Naive thymus-derived CD4-positive, alpha-beta T cell (primary cell): ENCODE measurements around the gene FGF3. TPM values are rescaled to one million over a fixed set of nuclear protein-coding genes. Genes with fewer than 3 reads are reported as not detected.

Experiments
- ATAC-seq: fragments of 150-1000 bp; cut with Tn5 transposase; 2 replicates; pipeline ENCODE4 v1.10.0; 2021; ENCODE audit warnings: mild to moderate bottlenecking, moderate library complexity
- CTCF ChIA-PET: fragments of 350-600 bp; sonication (Branson Sonifier 250); formaldehyde crosslinking; loops from one replicate; lab custom pipeline; 2021; ENCODE audit warnings: antibody characterized with exemption; lab: Charles Lee
- POLR2A ChIA-PET: fragments of 350-600 bp; sonication (Branson Sonifier 250); formaldehyde crosslinking; loops from one replicate; lab custom pipeline; 2021; ENCODE audit warnings: antibody characterized with exemption, inconsistent platforms; lab: Charles Lee
- DNase-seq, 9 donors: peaks; one replicate each; pipeline versions ENCODE4 v3.0.0 to v3.0.0-alpha.2; 2020 to 2022; ENCODE audit warnings: mixed read lengths in 1 of 9
- H3K27ac ChIP-seq: one replicate; pipeline ENCODE4 v1.7.0; 2013; ENCODE audit warnings: mild to moderate bottlenecking, low read depth, low read length, moderate library complexity
- H3K27me3 ChIP-seq, 2 donors: one replicate each; pipeline ENCODE4 v1.7.0; 2013; ENCODE audit warnings: low read length in 2 of 2, mild to moderate bottlenecking in 2 of 2, moderate library complexity in 2 of 2; ENCODE audit not compliant: control insufficient read depth in 2 of 2, insufficient read depth in 2 of 2
- H3K36me3 ChIP-seq, 3 experiments: 1 replicate in 2 of 3; 2 replicates in 1 of 3; pipeline ENCODE4 v1.7.0; 2013; ENCODE audit warnings: low read length in 3 of 3, mild to moderate bottlenecking in 3 of 3, moderate library complexity in 1 of 3; ENCODE audit not compliant: insufficient read depth in 3 of 3, control insufficient read depth in 2 of 3
- H3K4me1 ChIP-seq, 2 donors: one replicate each; pipeline ENCODE4 v1.7.0; 2013; ENCODE audit warnings: low read length in 2 of 2, mild to moderate bottlenecking in 2 of 2, moderate library complexity in 1 of 2; ENCODE audit not compliant: control insufficient read depth in 2 of 2, insufficient read depth in 2 of 2
- H3K4me3 ChIP-seq: 2 replicates; pipeline ENCODE4 v1.7.0; 2013; ENCODE audit warnings: mild to moderate bottlenecking, low read length
- H3K9me3 ChIP-seq, 3 experiments: 1 replicate in 2 of 3; 2 replicates in 1 of 3; pipeline ENCODE4 v1.7.0; 2013; ENCODE audit warnings: low read length in 3 of 3; ENCODE audit not compliant: control insufficient read depth in 2 of 3
- H3K27ac Mint-ChIP-seq, 9 donors: one replicate each; pipeline ENCODE4 v1.8.0; 2020 to 2022; ENCODE audit warnings: mixed read lengths in 9 of 9, mild to moderate bottlenecking in 8 of 9, moderate library complexity in 5 of 9, inconsistent platforms in 2 of 9
- H3K27me3 Mint-ChIP-seq, 5 donors: one replicate each; pipeline ENCODE4 v1.8.0; 2021 to 2022; ENCODE audit warnings: mixed read lengths in 5 of 5, mild to moderate bottlenecking in 1 of 5
- H3K36me3 Mint-ChIP-seq, 5 donors: one replicate each; pipeline ENCODE4 v1.8.0; 2020 to 2022; ENCODE audit warnings: mixed read lengths in 5 of 5, mild to moderate bottlenecking in 3 of 5, inconsistent platforms in 1 of 5
- H3K4me1 Mint-ChIP-seq, 7 donors: one replicate each; pipeline ENCODE4 v1.8.0; 2020 to 2022; ENCODE audit warnings: mixed read lengths in 7 of 7, mild to moderate bottlenecking in 3 of 7, inconsistent platforms in 1 of 7
- H3K4me3 Mint-ChIP-seq, 10 donors: one replicate each; pipeline ENCODE4 v1.8.0; 2020 to 2022; ENCODE audit warnings: mild to moderate bottlenecking in 10 of 10, mixed read lengths in 10 of 10, moderate library complexity in 6 of 10, inconsistent platforms in 2 of 10
- H3K9me3 Mint-ChIP-seq, 11 donors: one replicate each; pipeline ENCODE4 v1.8.0; 2020 to 2022; ENCODE audit warnings: mixed read lengths in 11 of 11, mild to moderate bottlenecking in 4 of 11, inconsistent platforms in 1 of 11, moderate library complexity in 1 of 11
- intact Hi-C, 2 donors: fragments of 100-400 bp; cut with micrococcal nuclease; formaldehyde crosslinking; loops; one replicate each; pipeline ENCODE4 v1.15.1; 2023
- polyA plus RNA-seq, 2 donors: library from polyadenylated mRNA; unstranded; fragments of 300-500 nt; fragmentation: Illumina TruSeq; gene quantifications; one replicate each; pipeline ENCODE4 v1.2.3, GENCODE V29; 2021
- total RNA-seq, 6 experiments: library from RNA in 5 of 6; stranded (reverse) in 5 of 6; gene quantifications; 1 replicate in 5 of 6; 2 replicates in 1 of 6; pipeline ENCODE4 v1.2.3 and lab custom pipeline; 2021 to 2026

FGF3 gene
- total and polyA plus RNA-seq, 7 experiments from 2014 or later = not detected

DNA sequence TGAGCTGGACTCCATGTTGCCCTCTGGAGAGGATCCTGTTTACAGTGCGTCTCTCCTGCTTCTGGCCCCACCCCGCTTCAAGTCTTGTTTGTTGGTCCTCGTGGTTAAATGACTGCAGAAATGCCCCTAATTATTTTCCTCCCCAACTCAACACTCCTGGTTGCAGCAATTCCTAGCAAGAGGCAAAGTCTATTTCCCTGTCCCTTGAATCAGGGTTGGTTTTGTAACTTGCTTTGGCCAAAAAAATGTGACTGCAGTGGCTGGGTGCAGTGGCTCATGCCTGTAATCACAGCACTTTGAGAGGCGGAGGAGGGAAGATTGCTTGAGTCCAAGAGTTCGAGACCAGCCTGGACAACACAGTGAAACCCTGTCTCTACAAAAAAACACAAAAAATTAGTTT is 41.0 kb upstream of the FGF3 start:
- peaks cover 0 to 2% (median 0%) of the 10 kb centered on the region in 11 donors for H3K9me3 Mint-ChIP-seq
- no peak overlapping the region for H3K4me3 Mint-ChIP-seq
- no peak overlapping the region for H3K27ac ChIP-seq
- no peak for DNase-seq
- ChIA-PET POLR2A (no interaction called here), CTCF (no interaction called here)
- no peaks in the 10 kb centered on the region for H3K27me3 ChIP-seq
- no peak overlapping the region for H3K27ac Mint-ChIP-seq
- peaks cover 18 to 54% (median 39%) of the 10 kb centered on the region in 5 donors for H3K27me3 Mint-ChIP-seq
- intact Hi-C loops = no loop called here
- no peaks in the 10 kb centered on the region for H3K4me1 Mint-ChIP-seq
- no peaks in the 10 kb centered on the region for H3K4me1 ChIP-seq
- H3K9me3 ChIP-seq = no peaks in the 10 kb centered on the region
- no peak for ATAC-seq
- H3K4me3 ChIP-seq = no peak overlapping the region
- no peaks in the 10 kb centered on the region for H3K36me3 ChIP-seq
- no peaks in the 10 kb centered on the region for H3K36me3 Mint-ChIP-seq

GRCh38 chr11:69859275-69859934 is 40.2 kb upstream of the FGF3 start:
- ChIA-PET POLR2A (no interaction called here), CTCF (no interaction called here)
- Histone ChIP-seq H3K27ac (no peak overlapping the region), H3K4me1 (no peaks in the 10 kb centered on the region), H3K9me3 (no peaks in the 10 kb centered on the region), H3K4me3 (no peak overlapping the region), H3K36me3 (no peaks in the 10 kb centered on the region), H3K27me3 (no peaks in the 10 kb centered on the region)
- peaks cover 22 to 56% (median 44%) of the 10 kb centered on the region in 5 donors for H3K27me3 Mint-ChIP-seq
- no peak for ATAC-seq
- no peaks in the 10 kb centered on the region for H3K4me1 Mint-ChIP-seq
- intact Hi-C loops = no loop called here
- H3K4me3 Mint-ChIP-seq = no peak overlapping the region
- H3K27ac Mint-ChIP-seq = no peak overlapping the region
- no peaks in the 10 kb centered on the region for H3K36me3 Mint-ChIP-seq
- no peak for DNase-seq
- H3K9me3 Mint-ChIP-seq = peaks cover 0 to 6% (median 2%) of the 10 kb centered on the region in 11 donors

GRCh38 chr11:69855421-69855820 is 36.2 kb upstream of the FGF3 start:
- no peak for DNase-seq
- Mint-ChIP-seq H3K9me3 (peaks cover 0 to 27% (median 9%) of the 10 kb centered on the region in 11 donors), H3K4me1 (peaks cover 0 to 2% (median 0%) of the 10 kb centered on the region in 7 donors), H3K27ac (no peak overlapping the region), H3K36me3 (no peaks in the 10 kb centered on the region), H3K27me3 (peaks cover 28 to 53% (median 46%) of the 10 kb centered on the region in 5 donors), H3K4me3 (no peak overlapping the region)
- Histone ChIP-seq H3K36me3 (no peaks in the 10 kb centered on the region), H3K27me3 (no peaks in the 10 kb centered on the region), H3K9me3 (peaks cover 0 to 5% (median 0%) of the 10 kb centered on the region in 3 experiments), H3K4me1 (no peaks in the 10 kb centered on the region), H3K4me3 (no peak overlapping the region), H3K27ac (no peak overlapping the region)
- POLR2A ChIA-PET = no interaction called here
- intact Hi-C loops = no loop called here
- ATAC-seq = no peak
- CTCF ChIA-PET = no interaction called here

DNA sequence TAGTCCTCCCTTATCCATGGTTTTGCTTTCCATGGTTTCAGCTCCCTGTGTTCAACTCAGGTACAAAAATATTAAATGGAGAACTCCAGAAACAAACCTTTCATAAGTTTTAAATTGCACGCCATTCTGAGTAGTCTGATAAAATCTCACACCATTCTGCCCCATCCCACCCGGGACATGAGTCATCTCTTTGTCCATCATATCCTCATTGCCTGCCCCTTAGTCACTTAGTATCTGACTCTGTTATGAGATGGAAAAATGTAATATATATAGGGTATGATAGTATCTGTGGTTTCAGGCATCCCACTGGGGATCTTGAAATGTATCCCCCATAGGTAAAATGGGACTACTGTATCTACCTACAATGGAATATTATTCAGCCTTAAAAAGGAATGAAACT is 35.5 kb upstream of the FGF3 start:
- H3K9me3 Mint-ChIP-seq = peaks cover 0 to 27% (median 7%) of the 10 kb centered on the region in 11 donors
- no peak for ATAC-seq

DNA sequence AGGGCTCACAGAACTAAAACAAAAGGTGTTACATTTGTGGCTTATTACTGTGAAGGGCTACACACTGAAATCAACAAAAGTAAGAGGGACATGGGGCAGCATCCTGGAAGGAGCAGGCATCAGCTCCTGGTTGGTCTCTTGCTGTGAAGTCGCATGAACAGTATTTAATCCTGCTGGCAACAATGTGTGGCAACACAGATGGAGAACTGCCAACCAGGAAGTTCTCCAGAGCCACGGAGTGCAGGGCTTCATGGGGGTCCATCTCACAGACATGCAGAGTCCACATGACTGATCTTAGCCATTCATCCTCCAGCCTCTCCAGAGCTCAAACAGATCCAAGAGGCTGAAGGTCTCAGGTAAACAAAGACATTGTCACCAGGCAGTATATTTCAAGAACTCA is 32.8 kb upstream of the FGF3 start:
- POLR2A ChIA-PET = no interaction called here
- Mint-ChIP-seq H3K27me3 (peaks cover 19 to 43% (median 35%) of the 10 kb centered on the region in 5 donors), H3K27ac (no peak overlapping the region)

More for the DNA sequence above, 35.5 kb upstream of the FGF3 start:
- Mint-ChIP-seq H3K4me1 (peaks cover 0 to 2% (median 0%) of the 10 kb centered on the region in 7 donors), H3K27ac (no peak overlapping the region), H3K27me3 (peaks cover 26 to 60% (median 40%) of the 10 kb centered on the region in 5 donors), H3K4me3 (no peak overlapping the region), H3K36me3 (no peaks in the 10 kb centered on the region)
- Histone ChIP-seq H3K27me3 (no peaks in the 10 kb centered on the region), H3K4me3 (no peak overlapping the region), H3K4me1 (no peaks in the 10 kb centered on the region), H3K9me3 (peaks cover 0 to 5% (median 0%) of the 10 kb centered on the region in 3 experiments), H3K27ac (no peak overlapping the region), H3K36me3 (no peaks in the 10 kb centered on the region)
- ChIA-PET POLR2A (no interaction called here), CTCF (no interaction called here)
- no peak for DNase-seq
- intact Hi-C loops = no loop called here

DNA sequence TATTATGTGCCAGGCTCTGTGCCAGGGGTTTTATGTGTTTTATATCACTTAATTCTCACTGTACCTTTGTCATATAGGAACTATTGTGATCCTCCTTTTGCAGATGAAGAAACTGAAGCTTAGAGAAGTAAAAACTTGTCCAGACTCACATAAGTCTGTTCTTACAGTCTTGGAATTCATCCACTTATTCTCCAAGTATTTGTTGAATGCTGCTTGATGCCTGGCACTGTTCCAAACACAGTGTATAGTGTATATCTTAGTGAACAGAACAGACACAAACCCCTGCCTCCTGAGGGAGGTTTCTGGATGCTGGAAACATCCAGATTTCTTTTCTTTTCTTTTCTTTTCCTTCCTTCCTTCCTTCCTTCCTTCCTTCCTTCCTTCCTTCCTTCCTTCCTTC is 29.0 kb upstream of the FGF3 start:
- peaks cover 0 to 3% (median 0%) of the 10 kb centered on the region in 5 donors for H3K36me3 Mint-ChIP-seq
- peaks cover 0 to 2% (median 0%) of the 10 kb centered on the region in 7 donors for H3K4me1 Mint-ChIP-seq
- H3K27ac Mint-ChIP-seq = no peak overlapping the region
- ChIA-PET POLR2A (no interaction called here), CTCF (no interaction called here)
- peaks cover 11 to 29% (median 26%) of the 10 kb centered on the region in 5 donors for H3K27me3 Mint-ChIP-seq
- intact Hi-C loops = no loop called here
- no peak for DNase-seq
- no peak for ATAC-seq
- no peak overlapping the region for H3K4me3 Mint-ChIP-seq
- Histone ChIP-seq H3K27me3 (no peaks in the 10 kb centered on the region), H3K27ac (no peak overlapping the region), H3K9me3 (peaks cover 0 to 5% (median 0%) of the 10 kb centered on the region in 3 experiments), H3K36me3 (no peaks in the 10 kb centered on the region), H3K4me3 (no peak overlapping the region), H3K4me1 (no peaks in the 10 kb centered on the region)
- H3K9me3 Mint-ChIP-seq = peaks cover 0 to 24% (median 9%) of the 10 kb centered on the region in 11 donors

More for the DNA sequence above, 32.8 kb upstream of the FGF3 start:
- H3K4me1 Mint-ChIP-seq = peaks cover 0 to 2% (median 0%) of the 10 kb centered on the region in 7 donors
- CTCF ChIA-PET = no interaction called here
- H3K9me3 ChIP-seq = peaks cover 0 to 5% (median 0%) of the 10 kb centered on the region in 3 experiments
- H3K4me1 ChIP-seq = no peaks in the 10 kb centered on the region
- no peak overlapping the region for H3K4me3 ChIP-seq
- DNase-seq = no peak
- intact Hi-C loops = no loop called here
- no peak overlapping the region for H3K4me3 Mint-ChIP-seq
- peaks cover 0 to 3% (median 0%) of the 10 kb centered on the region in 5 donors for H3K36me3 Mint-ChIP-seq
- no peak overlapping the region for H3K27ac ChIP-seq
- no peaks in the 10 kb centered on the region for H3K36me3 ChIP-seq
- H3K27me3 ChIP-seq = no peaks in the 10 kb centered on the region
- H3K9me3 Mint-ChIP-seq = peaks cover 0 to 32% (median 9%) of the 10 kb centered on the region in 11 donors
- no peak for ATAC-seq

DNA sequence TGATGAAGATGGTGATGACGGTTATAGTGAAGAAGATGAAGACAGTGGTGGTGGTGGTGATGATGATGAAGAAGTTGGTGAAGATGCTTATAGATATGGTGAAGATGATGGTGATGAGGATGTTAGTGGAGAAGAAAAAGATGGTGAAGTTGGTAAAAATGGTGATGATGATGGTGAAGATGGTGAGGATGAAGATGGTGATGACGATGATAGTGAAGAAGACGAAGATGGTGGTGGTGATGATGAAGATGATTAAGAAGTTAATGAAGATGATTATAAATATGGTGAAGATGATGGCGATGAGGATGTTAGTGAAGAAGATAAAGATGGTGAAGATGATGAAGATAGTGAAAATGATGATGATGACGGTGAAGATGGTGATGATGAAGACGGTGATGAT is 25.2 kb upstream of the FGF3 start:
- DNase-seq = no peak
- POLR2A ChIA-PET = no interaction called here
- no peaks in the 10 kb centered on the region for H3K4me1 ChIP-seq
- ATAC-seq = no peak
- no peaks in the 10 kb centered on the region for H3K9me3 ChIP-seq
- Mint-ChIP-seq H3K36me3 (peaks cover 0 to 3% (median 0%) of the 10 kb centered on the region in 5 donors), H3K4me1 (peaks cover 0 to 2% (median 0%) of the 10 kb centered on the region in 7 donors), H3K27ac (no peak overlapping the region), H3K9me3 (peaks cover 0 to 7% (median 2%) of the 10 kb centered on the region in 11 donors), H3K4me3 (no peak overlapping the region), H3K27me3 (peaks cover 6 to 15% (median 14%) of the 10 kb centered on the region in 5 donors)
- no peaks in the 10 kb centered on the region for H3K27me3 ChIP-seq
- CTCF ChIA-PET = no interaction called here
- intact Hi-C loops = no loop called here
- H3K4me3 ChIP-seq = no peak overlapping the region
- H3K27ac ChIP-seq = no peak overlapping the region
- no peaks in the 10 kb centered on the region for H3K36me3 ChIP-seq
